HG03135 (cell line): ENCODE measurements around the gene PRICKLE2.

Experiments used
- ATAC-seq: cut with Tn5 transposase; IDR thresholded peaks from one replicate; pipeline ENCODE4 v1.9.1; 2021; ENCODE audit warnings: mild to moderate bottlenecking, moderate library complexity; ENCODE audit not compliant: unreplicated experiment

Gene PRICKLE2

GRCh38 chr3:64160000-64160695, 65.1 kb downstream of the PRICKLE2 start:
- ATAC-seq: no peak

- ATAC-seq: no peak
These were observed 66.9 kb downstream of the PRICKLE2 start for GRCh38 chr3:64158334-64158733.

DNA sequence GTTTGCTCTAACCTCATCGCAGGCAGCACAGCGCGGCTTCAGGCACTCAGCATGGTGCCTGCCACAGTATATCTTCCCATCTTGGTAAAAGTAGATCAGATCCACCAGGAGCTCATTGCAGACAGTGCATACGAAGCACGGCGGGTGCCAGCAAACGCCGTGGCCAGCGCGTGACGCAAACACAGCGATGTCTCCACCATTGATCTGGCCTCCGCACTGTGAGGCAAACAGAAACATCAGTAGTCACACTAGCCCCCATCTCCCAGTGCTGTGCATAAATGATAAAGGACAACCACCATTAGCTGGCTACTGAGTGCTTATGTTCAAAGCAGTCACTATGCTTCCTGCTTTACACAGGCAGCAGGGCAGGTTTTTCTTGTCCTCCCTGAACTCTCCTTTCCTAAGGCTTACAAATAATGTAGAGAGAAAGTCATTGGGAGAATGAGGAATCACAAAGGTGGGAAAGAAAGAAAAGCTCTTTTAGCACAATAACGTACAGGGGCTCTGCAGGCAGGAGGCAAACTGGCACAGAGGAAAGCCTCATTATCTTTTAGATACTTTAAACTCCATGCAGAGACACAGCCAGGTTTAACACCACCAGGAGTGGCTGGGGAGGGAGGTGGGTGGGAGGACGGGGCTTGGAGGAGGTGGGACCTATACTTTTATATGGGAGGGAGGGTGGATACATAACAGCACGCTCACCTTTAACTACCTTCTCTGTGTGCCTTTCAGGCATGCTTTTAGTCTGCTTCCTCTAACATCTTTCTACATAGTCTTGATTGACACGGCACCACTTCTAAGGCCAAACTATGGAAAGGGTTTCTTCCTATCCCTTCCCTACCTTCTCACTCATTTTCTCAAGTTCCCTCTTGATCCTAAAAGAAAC, 67.9 kb downstream of the PRICKLE2 start:
- ATAC-seq: no peak

DNA sequence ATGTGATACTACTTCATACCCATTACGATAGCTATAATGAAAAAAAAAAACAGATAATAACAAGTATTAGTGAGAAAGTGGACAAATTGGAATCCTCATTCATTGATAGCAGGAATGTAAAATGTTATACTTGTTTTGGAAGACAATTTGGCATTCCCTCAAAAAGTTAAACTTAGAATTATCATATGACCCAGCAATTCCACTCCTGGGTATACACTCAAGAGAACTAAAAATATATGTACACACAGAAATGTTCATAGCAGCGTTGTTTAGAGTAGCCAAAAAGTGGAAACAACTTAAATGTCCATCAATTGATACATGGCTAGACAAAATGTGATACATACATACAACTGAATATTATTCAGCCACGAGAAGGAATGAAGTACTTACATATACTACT, 69.9 kb downstream of the PRICKLE2 start:
- no peak for ATAC-seq

DNA sequence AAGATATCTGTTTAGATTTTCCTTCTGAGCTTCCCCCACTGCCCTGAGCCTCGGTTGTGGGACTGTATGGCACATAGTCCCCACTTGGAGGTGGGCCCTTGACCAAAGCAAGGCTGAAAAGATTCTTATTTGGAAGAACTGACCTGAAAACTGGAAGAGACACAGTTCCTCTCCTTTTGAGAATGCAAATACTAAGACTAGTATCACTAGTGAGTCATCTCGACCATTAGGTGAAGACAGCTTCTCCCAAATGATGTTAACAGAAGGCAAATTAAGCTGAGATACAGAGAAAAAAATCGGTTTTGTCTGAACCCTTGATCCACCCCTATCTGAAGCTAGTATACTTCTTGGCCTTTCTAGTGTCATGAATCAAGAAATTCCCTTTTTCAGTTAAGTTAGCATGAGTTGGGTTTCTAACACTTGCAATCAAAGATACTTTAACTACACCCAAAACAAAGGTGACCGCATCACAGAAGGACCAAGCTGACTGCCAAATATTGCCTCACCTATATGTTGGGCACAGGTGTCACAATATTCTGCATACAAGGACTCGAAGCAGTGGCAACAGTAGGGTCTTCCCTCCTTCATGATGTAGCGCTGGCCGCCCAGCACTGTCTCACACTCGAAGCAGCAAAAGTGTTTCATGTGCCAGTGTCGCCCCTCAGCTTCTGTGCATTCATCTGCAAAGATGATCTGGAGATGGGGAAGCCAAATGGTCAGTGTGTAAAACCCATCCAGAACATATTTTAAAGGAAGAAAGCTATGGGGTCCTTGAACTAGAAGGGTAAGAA, 72.4 kb downstream of the PRICKLE2 start:
- no peak for ATAC-seq

- no peak for ATAC-seq
These were observed 73.2 kb downstream of the PRICKLE2 start for GRCh38 chr3:64152086-64152485.

- no peak for ATAC-seq
These were observed 73.9 kb downstream of the PRICKLE2 start for GRCh38 chr3:64151342-64151871.

GRCh38 chr3:64150623-64151207, 74.6 kb downstream of the PRICKLE2 start:
- no peak for ATAC-seq

- ATAC-seq: no peak
These were observed 75.4 kb downstream of the PRICKLE2 start for GRCh38 chr3:64149886-64150285.

DNA sequence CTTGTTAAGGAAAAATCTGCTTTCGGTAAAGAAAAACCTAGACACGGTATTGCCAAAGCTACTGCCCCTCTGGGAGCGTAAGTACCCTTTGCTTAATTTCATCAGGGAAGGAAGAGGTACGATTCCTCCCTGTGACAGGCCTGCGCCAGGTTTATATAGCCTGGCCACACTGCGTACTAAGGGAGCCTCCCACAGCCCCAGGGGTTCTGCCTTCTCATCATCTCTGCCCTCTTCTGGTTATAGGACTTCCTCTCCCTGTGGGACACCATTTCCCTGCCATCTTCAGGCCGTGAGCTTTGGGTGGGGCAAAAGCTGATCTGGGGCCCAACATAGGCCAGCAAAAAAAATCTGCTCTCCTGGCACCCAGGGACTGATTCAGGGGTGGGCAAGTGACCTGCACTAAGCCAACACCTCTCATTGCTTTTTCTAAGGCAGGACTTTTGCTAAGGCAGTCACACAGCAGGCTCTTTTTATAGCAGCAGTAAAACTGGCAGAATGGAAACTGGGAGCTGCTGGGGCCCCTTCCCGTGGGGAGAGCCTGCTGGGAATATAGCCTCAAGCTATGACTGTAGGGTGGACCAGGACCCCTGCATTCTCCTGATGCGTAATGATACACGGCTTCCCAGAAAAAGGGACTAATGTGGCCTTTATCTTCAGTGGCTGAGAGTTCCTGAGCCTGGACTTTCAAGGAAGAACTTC, 76.2 kb downstream of the PRICKLE2 start:
- ATAC-seq: no peak

- ATAC-seq: no peak
These were observed 78.1 kb downstream of the PRICKLE2 start for GRCh38 chr3:64147211-64147610.

- no peak for ATAC-seq
These were observed 79.8 kb downstream of the PRICKLE2 start for GRCh38 chr3:64145438-64145837.

DNA sequence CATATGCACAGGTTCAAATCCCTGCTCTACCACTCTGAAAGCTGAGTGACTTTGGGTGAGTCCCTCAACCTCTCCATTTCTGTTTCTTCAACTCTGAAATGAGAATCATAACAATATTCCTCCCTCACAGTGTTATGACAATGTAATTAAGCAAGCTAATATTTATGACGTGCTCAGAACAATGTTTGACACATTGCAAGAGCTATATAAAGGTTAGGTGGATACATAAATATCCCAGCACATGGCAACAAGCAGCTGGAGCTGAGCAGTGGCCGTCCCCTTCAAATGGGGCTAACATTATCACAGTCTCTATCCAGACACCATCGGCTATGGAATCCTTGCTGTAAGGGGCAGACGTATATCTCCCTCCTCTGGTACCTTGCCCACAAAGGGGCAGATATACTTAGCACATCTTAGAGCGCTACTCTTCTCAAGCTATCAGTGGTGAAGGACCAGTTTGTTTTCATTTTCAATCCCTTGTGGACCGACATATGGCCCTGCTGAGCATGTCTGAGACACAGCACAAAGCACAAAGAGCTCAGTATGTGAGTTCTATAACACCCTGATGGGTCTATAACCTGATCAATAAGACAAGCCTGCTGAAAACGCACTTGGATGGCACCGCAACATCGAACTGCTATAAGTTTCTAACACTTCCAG, 80.9 kb downstream of the PRICKLE2 start:
- no peak for ATAC-seq

GRCh38 chr3:64143409-64144130, 81.7 kb downstream of the PRICKLE2 start:
- ATAC-seq: no peak

GRCh38 chr3:64141476-64141875, 83.8 kb downstream of the PRICKLE2 start:
- no peak for ATAC-seq

- no peak for ATAC-seq
These were observed 84.6 kb downstream of the PRICKLE2 start for GRCh38 chr3:64140651-64141050.

DNA sequence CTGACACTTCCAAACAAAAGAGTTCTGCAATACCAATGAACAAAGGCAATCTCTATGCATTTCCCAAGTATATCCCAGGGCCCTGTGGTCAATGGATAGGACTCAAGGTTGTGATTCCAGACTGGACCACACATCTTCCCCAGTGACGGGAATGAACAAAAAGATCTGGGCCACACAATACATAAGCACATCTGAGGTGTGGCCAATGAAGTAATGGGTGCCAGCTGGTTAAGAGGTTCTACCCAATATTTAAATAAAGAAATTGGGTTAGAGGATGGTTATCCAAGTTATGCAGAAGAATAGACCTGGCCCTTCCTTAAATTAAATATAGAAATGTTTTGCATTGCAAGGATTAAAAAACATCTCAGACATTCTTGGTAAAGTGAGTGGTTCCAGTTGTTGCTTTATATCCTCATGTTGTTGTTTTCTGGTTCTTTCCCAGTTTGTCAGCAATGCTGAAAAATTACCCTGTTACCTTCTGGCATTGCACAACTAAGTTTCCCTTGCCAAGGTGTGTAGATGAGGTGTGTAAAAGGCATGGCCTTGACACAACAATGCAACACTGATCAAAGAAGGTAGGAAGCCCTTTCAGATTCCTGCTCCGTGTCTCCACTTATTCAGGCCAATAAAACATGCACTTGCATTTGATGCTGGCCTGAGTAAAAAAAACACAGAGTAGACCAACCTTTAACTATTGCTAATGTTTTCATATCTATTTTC, 86.5 kb downstream of the PRICKLE2 start:
- no peak for ATAC-seq

- ATAC-seq: no peak
These were observed 87.2 kb downstream of the PRICKLE2 start for GRCh38 chr3:64138046-64138445.
